ENCODE results near the gene RNF144B.
"Not testable (repeated sequence)": the region's sequence is repeated elsewhere in the genome, so short reads cannot be mapped to it uniquely, and the experiment has no call there.

RNF144B gene

DNA sequence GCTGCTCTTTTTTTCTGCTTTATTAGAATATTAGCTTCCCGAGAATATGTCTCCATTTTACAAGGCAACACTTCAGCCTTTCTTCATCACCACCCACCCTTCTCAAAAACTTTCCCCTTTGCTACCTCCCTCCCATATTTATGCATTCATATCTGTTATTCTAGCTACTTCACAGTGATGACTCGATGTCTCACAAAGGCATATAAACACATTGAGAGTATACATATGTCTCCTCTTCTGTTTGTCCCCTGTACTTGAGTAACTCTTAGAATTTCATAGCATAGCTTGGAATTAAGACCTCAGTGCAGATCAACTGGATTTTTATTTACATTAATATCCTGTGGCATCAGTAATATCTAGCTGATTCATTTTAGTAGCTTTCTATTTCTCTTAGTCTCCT lies 6.5 kb downstream of the RNF144B start:
- H3K36me3 ChIP-seq (ENCODE audit: control insufficient read depth, insufficient read depth, low read length) = no peaks in the 10 kb centered on the region
- DNase-seq (ENCODE audit: extremely low read depth, insufficient read length) = no peak
- no peak overlapping the region for H3K4me3 ChIP-seq (replicated peaks; ENCODE audit: low read depth, low read length)
- TF ChIP-seq, protein P1, sequence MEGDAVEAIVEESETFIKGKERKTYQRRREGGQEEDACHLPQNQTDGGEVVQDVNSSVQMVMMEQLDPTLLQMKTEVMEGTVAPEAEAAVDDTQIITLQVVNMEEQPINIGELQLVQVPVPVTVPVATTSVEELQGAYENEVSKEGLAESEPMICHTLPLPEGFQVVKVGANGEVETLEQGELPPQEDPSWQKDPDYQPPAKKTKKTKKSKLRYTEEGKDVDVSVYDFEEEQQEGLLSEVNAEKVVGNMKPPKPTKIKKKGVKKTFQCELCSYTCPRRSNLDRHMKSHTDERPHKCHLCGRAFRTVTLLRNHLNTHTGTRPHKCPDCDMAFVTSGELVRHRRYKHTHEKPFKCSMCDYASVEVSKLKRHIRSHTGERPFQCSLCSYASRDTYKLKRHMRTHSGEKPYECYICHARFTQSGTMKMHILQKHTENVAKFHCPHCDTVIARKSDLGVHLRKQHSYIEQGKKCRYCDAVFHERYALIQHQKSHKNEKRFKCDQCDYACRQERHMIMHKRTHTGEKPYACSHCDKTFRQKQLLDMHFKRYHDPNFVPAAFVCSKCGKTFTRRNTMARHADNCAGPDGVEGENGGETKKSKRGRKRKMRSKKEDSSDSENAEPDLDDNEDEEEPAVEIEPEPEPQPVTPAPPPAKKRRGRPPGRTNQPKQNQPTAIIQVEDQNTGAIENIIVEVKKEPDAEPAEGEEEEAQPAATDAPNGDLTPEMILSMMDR (IDR thresholded peaks at IDR 0.05; ENCODE audit: insufficient read depth, low read length, poor library complexity, severe bottlenecking) = no peak
- H3K27me3 ChIP-seq (replicated peaks; ENCODE audit: control insufficient read depth, insufficient read depth, low read length) = peaks cover 2% of the 10 kb centered on the region; the same call in 1 of the 2 replicates

DNA sequence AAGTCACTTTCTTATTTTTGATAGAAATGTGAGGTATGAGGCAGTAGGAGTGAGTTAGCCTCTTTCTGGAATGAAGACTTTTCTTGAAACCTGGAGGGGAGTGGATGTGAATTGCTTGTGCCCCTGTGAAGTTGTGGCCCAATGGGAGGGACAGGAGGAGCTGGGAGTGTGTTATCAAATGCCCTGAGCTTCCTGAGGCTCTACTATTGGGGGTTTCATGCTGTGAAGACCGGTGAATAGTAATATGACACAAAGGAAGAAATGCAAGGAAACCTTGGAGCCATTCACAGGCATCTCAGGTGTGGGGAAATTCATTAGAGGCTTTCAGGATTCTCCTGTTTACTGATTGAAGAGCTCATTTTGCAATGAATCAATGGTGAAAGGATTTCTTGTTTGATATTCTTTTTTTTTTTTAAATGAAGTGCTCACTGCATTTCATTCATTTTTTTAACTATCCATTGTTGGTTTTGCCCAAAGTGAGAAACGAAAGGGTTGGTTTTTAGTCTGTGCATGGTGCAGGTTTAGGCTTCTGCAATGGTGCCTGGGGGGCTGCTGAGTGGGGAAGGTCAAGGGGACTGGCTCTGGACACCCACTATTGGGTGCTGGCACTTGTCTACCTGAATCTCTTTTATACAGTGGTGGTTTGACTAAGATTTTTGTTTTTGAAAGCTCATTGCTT lies 8.2 kb downstream of the RNF144B start:
- H3K27me3 ChIP-seq (replicated peaks; ENCODE audit: control insufficient read depth, insufficient read depth, low read length) = peaks cover 2% of the 10 kb centered on the region; the same call in 1 of the 2 replicates
- no peaks in the 10 kb centered on the region for H3K36me3 ChIP-seq (ENCODE audit: control insufficient read depth, insufficient read depth, low read length)
- TF ChIP-seq, protein P1 (IDR thresholded peaks at IDR 0.05; ENCODE audit: insufficient read depth, low read length, poor library complexity, severe bottlenecking) = no peak
- H3K4me3 ChIP-seq (replicated peaks; ENCODE audit: low read depth, low read length) = no peak overlapping the region
- DNase-seq (ENCODE audit: extremely low read depth, insufficient read length) = no peak

DNA sequence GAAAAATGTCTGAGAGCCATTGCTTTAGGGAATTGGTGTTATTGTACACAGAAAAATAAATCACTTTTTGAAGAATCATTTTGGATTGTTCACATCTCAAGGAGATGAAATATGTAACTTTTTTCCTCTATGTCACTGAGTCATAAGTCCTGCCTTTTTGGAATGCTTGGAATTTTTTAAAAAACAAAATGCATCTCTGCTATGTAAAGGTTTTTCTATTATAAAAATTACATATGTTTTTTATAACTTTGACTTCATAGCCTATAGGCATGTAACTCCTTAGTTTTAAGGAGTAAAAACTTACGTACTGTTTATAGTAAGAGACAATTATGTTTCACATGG lies 8.7 kb downstream of the RNF144B start:
- no peak for DNase-seq (ENCODE audit: extremely low read depth, insufficient read length)
- H3K27me3 ChIP-seq (replicated peaks; ENCODE audit: control insufficient read depth, insufficient read depth, low read length) = no peaks in the 10 kb centered on the region
- no peak overlapping the region for H3K4me3 ChIP-seq (replicated peaks; ENCODE audit: low read depth, low read length)
- no peaks in the 10 kb centered on the region for H3K36me3 ChIP-seq (ENCODE audit: control insufficient read depth, insufficient read depth, low read length)
- TF ChIP-seq, protein P1 (IDR thresholded peaks at IDR 0.05; ENCODE audit: insufficient read depth, low read length, poor library complexity, severe bottlenecking) = no peak

DNA sequence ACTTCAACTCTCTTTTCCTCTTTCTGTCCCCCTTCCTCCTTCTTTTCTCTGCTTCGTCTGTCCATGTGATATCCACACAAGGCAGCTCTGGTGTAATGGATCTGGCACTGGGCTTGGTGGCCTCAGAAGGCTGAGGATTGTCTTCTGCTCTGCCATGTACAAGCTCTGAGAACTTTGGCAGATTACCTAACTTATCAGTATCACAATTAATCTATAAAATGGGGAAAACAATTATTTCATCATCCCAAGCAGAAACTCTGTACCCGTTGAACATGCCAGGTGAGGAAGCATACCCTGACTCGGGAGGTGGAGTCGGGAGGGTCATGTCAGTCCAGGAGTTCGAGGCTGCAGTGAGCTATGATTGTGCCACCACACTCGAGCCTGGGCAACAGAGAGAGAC lies 10.6 kb downstream of the RNF144B start:
- Histone ChIP-seq H3K27me3 (replicated peaks; ENCODE audit: control insufficient read depth, insufficient read depth, low read length) (no peaks in the 10 kb centered on the region), H3K4me3 (replicated peaks; ENCODE audit: low read depth, low read length) (no peak overlapping the region), H3K36me3 (ENCODE audit: control insufficient read depth, insufficient read depth, low read length) (no peaks in the 10 kb centered on the region)
- TF ChIP-seq, protein P1 (IDR thresholded peaks at IDR 0.05; ENCODE audit: insufficient read depth, low read length, poor library complexity, severe bottlenecking) = no peak
- no peak for DNase-seq (ENCODE audit: extremely low read depth, insufficient read length)

DNA sequence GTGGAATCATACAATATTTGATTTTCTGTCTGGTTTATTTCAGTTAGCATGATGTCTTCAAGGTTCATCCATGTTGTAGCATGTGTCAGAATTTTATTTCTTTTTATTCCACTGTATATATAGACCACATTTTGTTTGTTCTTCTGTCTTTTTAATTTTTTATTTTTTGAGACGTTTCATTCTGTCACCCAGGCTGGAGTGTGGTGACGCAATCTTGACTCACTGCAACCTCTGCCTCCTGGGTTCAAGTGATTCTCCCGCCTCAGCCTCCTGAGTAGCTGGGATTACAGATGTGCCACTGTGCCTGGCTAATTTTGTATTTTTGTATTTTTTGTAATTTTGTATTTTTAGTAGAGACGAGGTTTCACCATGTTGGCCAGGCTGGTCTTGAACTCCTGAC lies 11.1 kb downstream of the RNF144B start:
- not testable (repeated sequence) for H3K4me3 ChIP-seq (replicated peaks; ENCODE audit: low read depth, low read length); H3K27me3 ChIP-seq (replicated peaks; ENCODE audit: control insufficient read depth, insufficient read depth, low read length); DNase-seq (ENCODE audit: extremely low read depth, insufficient read length); H3K36me3 ChIP-seq (ENCODE audit: control insufficient read depth, insufficient read depth, low read length)

DNA sequence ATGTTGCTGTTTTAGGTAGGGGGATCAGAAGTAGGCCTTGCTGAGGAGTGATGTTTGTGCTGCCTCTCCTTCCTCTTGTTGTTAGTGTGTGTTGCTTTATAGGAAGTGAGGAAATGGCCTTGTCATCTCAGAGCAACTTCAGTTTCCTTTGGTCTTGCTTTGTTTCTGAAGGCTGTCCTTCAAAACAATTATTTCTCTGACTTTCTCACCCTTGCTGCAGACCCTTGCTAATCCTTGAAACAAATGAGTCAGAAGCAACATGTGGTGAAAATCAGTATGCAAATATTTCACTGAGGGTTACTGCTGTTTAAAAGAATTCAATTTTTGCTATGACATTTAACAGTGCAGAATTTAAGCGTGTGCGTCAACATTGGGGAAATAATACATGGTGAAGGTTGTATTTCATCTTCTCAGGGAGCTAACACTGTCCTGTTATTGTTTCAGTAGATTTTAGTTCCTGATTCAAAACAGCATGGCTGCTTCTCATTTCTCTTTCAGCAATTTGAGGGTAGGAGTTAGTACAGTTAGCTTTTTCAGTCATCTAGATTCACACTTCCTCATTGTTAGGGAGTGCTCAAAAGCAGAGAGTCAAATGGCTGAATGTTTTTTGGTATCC lies 13.8 kb downstream of the RNF144B start:
- TF ChIP-seq, protein P1 (IDR thresholded peaks at IDR 0.05; ENCODE audit: insufficient read depth, low read length, poor library complexity, severe bottlenecking) = no peak
- Histone ChIP-seq H3K4me3 (replicated peaks; ENCODE audit: low read depth, low read length) (no peak overlapping the region), H3K36me3 (ENCODE audit: control insufficient read depth, insufficient read depth, low read length) (no peaks in the 10 kb centered on the region), H3K27me3 (replicated peaks; ENCODE audit: control insufficient read depth, insufficient read depth, low read length) (no peaks in the 10 kb centered on the region)
- DNase-seq (ENCODE audit: extremely low read depth, insufficient read length) = peak; percentile 73

DNA sequence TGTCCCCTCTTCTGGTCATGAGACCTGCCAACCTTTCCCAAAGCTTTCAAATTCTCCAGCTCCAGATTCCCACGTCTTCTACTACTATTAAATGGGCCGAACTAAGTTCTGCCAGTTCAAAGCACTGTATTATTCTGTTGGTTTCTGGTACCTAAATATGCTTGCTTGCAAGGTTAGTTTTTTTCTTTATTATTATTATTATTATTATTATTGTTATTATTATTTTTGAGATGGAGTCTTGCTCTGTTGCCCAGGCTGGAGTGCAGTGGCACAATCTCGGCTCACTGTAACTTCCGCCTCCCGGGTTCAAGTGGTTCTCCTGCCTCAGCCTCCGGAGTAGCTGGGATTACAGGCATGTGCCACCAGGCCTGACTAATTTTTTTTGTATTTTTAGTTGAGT lies 17.8 kb downstream of the RNF144B start:
- not testable (repeated sequence) for DNase-seq (ENCODE audit: extremely low read depth, insufficient read length); H3K27me3 ChIP-seq (replicated peaks; ENCODE audit: control insufficient read depth, insufficient read depth, low read length); H3K4me3 ChIP-seq (replicated peaks; ENCODE audit: low read depth, low read length); H3K36me3 ChIP-seq (ENCODE audit: control insufficient read depth, insufficient read depth, low read length)
